Daoy (cell line): ENCODE measurements around the gene NTNG1. TPM values are rescaled to one million over a fixed set of nuclear protein-coding genes. Genes with fewer than 3 reads are reported as not detected.

Experiments used
- DNase-seq: peaks from one replicate; pipeline ENCODE4 v3.0.0-alpha.2; 2015; ENCODE audit warnings: low read depth
- total RNA-seq: library from RNA; depleted of rRNA; stranded (reverse); fragments of >200 nt; shearing (Covaris generic); gene quantifications from 2 replicates; pipeline ENCODE4 v1.2.3, GENCODE V29; 2014

Gene NTNG1
- total RNA-seq, 1 experiment from 2014 or later: 3.4 TPM

DNA sequence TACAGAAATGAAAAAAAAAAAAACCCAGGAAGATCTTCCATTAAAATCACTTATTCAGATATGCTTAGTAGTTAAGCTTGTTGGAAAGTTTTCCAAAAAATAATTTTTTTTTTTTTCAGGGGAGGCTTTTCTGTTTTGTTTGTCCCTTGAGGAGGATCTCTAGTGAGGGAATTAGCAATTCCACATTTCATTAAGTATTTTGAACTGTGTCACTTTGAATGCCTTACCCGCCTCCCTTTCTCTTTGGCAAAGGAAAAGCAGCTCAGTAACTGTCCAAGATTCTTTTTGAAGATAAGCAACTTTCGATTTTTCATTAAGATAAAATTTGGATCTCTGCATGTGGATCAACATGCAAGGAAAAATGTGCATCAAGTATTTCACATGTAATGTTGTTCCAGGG, 1.8 kb downstream of the NTNG1 start:
- DNase-seq: no peak

DNA sequence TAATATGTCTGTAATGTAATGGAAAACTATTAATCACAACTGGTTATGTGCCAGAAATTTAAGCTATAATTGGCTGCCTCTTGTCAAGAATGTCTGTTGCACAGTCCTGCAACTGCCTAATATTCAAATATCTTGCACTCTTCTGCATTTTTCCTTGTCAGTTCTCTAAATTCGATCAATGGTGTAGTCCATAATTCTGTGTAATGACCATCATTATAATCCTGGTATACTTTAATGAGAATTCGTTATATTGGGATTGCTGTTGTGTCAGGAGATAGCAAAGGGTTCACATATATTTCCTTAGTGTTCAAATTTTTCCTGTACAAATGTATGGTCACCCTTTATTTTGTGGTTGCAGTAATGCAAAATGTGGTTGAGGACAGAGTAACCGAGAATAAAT, 4.8 kb downstream of the NTNG1 start:
- no peak for DNase-seq

GRCh38 chr1:107147843-107148242, 7.0 kb downstream of the NTNG1 start:
- DNase-seq: no peak

DNA sequence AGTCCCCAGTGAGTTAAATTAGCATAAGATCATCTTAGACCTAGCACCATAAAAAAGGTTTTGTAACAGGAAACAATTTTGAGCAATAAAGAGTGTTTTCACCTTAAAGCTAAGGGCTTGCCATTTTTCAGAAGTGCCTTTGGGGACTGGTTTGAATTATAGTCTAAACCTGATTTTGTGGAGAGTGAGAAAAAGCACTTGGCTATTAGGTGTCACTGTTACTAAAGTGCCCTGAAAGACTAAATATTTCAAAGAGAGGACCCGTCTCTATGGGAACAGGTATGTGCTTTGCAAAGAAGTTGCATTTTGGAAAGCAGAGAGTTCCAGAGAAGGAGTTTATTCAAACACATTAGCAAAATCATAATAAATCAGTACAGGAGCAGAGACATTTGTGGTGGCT, 9.1 kb downstream of the NTNG1 start:
- no peak for DNase-seq

- no peak for DNase-seq
Measured at GRCh38 chr1:107151295-107151694, 10.5 kb downstream of the NTNG1 start.

- DNase-seq: no peak
Measured at GRCh38 chr1:107152395-107152794, 11.6 kb downstream of the NTNG1 start.

DNA sequence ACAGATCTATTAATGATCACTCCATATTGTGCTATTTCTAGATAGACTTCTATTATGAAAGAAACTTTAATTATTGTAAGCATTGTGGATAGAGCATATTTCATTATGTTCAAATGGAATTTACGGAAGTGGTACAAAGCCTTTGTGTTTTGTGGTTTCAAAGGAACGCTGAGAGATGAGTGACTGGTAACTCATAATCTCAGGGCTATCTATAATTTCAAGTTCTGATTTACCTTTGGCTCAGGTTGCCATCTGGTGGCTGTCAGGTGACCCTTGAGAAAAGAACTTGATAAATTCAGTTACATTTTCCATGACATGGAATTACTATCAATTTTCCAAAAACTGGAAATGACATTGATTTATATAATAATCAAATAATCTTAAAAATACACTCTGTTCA, 12.2 kb downstream of the NTNG1 start:
- DNase-seq: peak; percentile 48

GRCh38 chr1:107158496-107158895, 17.7 kb downstream of the NTNG1 start:
- DNase-seq: no peak

DNA sequence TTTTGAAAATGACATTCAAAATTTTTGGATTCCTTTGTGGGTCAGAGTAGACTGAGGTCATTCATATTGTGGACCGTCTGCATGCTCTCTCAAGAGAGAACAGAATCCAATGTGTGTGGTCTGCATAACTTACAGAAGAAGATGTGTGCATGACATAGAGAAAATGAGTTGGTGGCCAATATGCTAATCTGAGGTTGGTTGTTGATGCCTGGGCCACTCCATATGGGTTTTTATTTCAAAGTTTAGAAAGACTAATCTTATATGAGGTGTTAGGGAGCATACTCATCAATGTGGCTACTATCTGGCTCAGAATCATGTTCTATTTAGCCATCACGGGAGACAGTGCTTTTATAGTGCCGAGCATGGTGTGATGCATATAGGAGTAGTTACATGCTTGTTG, 18.2 kb downstream of the NTNG1 start:
- no peak for DNase-seq

DNA sequence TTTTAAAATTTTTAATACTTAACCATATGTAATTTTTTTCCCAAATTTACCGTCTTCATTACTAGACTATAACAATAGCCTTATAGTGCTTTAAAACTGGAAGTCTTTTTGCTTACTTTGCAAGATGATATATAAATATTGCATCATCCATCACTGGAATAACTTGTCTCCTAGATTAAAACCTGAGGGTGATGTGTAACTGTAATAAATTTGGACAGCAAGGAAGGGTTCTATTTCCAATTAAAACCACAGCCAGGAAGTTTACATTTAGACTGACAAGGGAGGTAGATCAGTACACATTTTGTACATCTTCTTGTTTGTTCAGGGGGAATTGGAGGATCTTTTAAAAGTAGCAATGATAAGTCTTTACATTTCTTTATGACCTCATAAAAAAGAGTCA, 21.9 kb downstream of the NTNG1 start:
- DNase-seq: no peak

DNA sequence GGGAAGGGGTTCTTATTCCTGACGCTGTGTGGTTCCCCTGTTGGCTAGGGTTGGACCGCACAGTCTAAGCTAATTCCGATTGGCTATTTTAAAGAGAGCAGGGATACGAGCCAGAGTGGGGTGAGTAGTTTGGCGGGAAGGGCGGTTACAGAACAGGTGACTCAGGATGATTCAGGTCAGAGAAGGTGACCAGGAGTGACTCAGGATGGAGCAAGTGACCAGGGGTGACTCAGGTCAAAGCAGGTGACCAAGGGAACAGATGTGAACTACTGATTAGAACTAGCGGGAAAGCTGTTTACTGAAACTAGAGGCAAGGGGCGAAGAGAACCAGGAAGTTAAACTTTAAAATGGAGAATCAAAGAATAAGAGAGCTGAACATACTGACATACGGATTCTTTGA, 24.1 kb downstream of the NTNG1 start:
- peak; percentile 11 for DNase-seq

- DNase-seq: no peak
Measured at GRCh38 chr1:107169615-107170014, 28.8 kb downstream of the NTNG1 start.

DNA sequence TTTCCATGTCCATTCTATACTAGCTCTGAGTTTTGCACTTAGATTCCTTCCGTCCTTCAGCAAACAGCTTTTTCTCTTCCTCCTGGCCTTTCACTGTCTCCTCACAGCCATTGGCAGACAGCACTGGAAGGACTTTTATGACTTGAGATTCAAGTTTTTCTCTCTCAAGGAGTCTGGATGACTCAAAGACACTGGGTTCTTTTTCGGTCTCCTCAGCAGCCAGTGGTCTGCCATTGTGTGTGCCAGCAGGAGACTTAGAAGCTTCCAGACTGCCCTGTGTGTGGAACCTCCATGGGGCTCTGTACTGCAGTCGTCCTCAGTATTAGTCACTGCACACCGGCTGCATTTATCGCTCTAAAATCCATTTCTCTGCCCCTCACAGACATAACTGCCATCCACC, 30.5 kb downstream of the NTNG1 start:
- peak; percentile 15 for DNase-seq

DNA sequence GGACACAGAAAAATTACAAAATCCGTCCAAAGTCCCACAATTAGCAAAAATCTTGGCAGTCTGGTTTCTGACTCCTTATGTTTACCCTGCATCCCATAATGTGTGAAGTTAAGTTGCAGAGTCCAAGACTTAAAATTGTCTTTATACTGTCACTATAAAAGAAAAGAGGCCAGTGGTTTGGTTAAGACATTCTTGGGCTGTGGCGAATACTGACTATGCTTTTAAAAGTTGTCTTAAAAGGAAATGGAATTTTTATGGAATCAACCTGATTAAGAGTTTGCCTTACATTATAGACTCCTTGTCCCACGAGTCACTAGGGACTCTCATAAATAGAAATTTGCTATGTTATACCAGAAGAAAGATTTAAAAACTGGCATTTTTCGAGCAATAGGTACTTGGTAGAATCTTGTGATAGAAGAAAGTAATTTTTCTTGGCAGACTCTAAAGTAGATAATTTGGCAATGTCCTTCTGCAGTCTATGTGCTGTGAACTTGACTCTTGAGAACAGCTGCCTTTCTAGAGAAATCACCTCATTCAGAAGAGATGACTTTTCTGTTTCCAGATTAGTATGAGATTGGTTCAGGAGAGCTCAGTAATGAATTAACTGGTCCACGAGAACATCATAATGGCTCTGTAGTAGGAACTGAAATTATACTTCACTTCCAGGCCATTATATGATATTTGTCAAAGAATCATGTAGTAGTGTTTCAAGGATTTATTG, 31.8 kb downstream of the NTNG1 start:
- DNase-seq: no peak

DNA sequence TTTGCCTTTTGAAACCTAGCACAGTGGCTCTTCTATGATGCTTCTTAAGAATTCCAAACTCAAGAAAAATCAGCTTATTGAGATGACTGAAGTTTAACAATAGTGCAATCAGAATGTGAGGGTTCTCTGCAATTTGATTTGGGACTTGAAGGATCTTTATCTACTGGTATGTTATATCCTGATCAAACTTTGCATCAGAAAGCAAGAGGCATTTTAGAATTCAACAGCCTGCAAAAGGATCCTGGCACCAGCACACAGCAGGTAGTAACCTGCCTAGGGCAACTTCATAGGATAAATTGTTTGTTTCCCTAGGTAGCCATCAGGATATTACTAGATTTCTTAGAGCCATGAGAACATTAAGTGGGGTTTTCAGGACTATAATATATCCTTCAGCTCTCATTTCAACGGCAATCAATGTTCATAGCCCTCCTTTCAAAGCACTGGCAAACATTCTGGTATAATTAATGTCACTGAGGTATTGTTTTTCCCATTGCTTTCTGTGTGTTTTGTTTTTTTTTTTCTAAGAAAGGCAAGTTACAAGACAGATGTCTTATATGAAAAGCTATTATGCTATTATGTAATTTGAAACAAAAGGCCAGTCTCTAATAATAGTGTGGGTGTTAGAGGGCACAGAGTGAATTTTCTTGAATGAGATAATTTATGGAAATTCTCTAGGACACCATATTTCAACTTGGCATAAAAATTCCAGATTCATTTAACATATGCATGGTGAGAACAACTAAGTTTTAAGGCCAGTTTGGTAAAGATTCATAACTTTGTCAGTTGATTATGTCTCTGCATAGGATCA, 34.5 kb downstream of the NTNG1 start:
- no peak for DNase-seq

GRCh38 chr1:107181253-107181969, 40.6 kb downstream of the NTNG1 start:
- no peak for DNase-seq

GRCh38 chr1:107183011-107183410, 42.2 kb downstream of the NTNG1 start:
- no peak for DNase-seq

DNA sequence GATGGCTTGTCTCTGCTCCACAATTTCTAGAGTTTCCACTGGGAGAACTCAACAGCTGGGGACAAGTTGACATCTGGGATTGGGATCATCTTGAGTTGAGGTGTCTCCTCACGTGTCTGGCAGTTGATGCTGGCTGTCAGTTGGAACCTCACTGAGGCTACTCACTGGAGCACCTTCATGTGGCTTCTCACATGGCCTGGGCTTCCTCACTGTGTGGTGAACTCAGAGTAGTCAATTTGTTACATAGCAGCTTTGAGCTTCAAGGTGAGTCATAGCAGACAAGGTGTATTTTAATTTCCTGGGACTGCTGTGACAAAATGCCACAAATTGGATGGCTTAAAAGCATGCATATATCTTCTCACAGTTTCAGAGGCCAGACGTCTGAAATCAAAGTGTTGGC, 44.0 kb downstream of the NTNG1 start:
- no peak for DNase-seq

GRCh38 chr1:107187399-107187798, 46.6 kb downstream of the NTNG1 start:
- DNase-seq: no peak

DNA sequence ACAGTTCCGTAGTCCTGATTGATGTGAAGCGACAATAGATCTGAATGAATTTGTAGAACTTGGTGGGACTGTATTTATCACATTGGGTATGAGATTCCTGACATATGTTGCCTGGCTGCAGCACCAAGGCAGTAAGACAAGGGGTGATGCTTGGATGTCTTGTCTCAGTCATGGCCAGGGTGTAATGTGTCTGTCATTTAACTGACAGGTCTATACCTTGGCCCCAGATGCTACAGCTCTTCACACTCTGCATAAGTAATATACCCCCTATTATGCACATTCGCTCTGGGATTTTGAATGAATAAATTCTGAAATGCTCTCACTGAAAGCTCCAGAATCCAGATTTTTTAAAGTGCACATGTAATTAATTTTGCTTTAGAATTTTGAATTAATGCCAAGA, 47.3 kb downstream of the NTNG1 start:
- DNase-seq: no peak

- DNase-seq: no peak
Measured at GRCh38 chr1:107194380-107194779, 53.5 kb downstream of the NTNG1 start.

- no peak for DNase-seq
Measured at GRCh38 chr1:107195476-107195875, 54.6 kb downstream of the NTNG1 start.
